KOPT-K1 (cell line): ENCODE results near the gene TBC1D9.

Experiments
- H3K27ac ChIP-seq: fragments of 200-600 bp; sonication (generic); 2 replicates; pipeline ENCODE4 v1.5.1; 2016; ENCODE audit warnings: antibody characterized with exemption, mild to moderate bottlenecking, low read depth, low read length; ENCODE audit not compliant: poor library complexity, severe bottlenecking
- H3K36me3 ChIP-seq: fragments of 200-600 bp; sonication (generic); 2 replicates; pipeline ENCODE4 v1.5.1; 2017; ENCODE audit warnings: antibody characterized with exemption, mild to moderate bottlenecking, low read length, moderate library complexity; ENCODE audit not compliant: insufficient read depth
- H3K9me3 ChIP-seq: fragments of 200-600 bp; sonication (generic); 2 replicates; pipeline ENCODE4 v1.5.1; 2017; ENCODE audit warnings: antibody characterized with exemption, low read length, mild to moderate bottlenecking; ENCODE audit not compliant: insufficient read depth, poor library complexity, severe bottlenecking

The TBC1D9 gene

DNA sequence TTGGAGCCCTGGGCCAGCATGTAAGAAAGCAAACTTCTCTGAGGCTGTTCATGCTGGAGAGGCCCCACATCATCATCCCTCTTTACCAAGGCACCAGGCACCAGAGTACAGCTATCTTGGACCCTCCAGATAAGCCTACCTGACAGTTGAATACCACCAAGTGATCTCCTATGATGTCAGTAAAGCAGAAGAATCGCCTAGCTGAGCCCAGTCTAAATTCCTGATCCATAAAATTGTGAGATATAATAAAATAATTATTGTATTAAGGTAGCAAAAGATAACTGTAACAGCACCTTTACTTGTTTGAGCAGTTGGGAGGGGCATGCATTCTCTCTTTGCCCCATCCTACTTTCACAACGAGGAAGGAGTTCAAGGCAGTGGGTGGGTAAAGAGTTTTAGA is 184.6 kb downstream of the TBC1D9 start:
- no peak overlapping the region for H3K27ac ChIP-seq
- H3K36me3 ChIP-seq, result no peaks in the 10 kb centered on the region
- H3K9me3 ChIP-seq, result peaks cover 4% of the 10 kb centered on the region
